HUDEP-2 (cell line): Measurements from ENCODE around the gene TYMP.

Source experiments
- DNase-seq, 76 experiments: peaks; one replicate each; lab custom pipeline; 2025; ENCODE audit not compliant: unreplicated experiment in 76 of 76; lab: John Stamatoyannopoulos, UW

The TYMP gene

DNA sequence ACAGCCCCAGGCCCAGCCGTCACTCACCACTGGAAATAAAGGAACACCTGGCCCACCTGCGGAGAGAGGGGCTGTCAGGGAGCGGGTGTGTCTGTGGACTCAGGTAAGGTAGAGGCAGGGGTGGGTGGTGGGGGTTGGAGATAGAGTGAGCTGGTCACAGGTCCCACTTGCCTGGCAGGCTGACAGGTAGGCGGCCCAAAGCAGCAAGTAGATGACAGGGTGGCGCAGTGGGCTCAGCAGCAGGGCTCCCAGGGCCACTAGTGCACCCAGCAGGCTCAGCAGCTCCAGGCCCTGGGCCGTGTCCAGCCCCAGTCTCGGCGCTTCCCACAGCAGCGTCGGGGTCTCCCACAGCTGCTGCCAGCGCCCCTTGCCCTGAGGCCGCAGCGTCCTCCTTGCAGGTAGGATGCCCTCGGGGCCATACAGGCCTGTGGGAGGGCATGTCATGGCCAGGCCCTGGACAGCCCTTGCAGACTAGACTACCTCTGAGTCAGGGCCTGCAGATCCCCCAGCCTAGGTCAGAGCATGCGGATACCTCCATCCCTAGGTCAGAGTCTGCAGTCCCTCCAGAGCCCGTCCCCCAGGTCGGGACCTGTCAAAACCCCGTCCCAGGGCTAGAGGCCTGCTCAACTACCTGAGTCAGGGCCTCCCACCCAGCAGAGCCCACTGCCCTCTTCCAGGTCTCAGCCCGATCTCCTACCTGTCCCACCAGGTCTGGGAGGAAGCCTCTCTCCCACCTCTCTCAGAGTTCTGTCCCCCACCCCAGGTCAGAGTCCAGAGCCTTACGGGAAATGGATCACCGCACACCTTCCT lies 23.0 kb downstream of the TYMP start:
- peak in 4 of 76 experiments; percentile 7 to 39 (median 12) for DNase-seq

DNA sequence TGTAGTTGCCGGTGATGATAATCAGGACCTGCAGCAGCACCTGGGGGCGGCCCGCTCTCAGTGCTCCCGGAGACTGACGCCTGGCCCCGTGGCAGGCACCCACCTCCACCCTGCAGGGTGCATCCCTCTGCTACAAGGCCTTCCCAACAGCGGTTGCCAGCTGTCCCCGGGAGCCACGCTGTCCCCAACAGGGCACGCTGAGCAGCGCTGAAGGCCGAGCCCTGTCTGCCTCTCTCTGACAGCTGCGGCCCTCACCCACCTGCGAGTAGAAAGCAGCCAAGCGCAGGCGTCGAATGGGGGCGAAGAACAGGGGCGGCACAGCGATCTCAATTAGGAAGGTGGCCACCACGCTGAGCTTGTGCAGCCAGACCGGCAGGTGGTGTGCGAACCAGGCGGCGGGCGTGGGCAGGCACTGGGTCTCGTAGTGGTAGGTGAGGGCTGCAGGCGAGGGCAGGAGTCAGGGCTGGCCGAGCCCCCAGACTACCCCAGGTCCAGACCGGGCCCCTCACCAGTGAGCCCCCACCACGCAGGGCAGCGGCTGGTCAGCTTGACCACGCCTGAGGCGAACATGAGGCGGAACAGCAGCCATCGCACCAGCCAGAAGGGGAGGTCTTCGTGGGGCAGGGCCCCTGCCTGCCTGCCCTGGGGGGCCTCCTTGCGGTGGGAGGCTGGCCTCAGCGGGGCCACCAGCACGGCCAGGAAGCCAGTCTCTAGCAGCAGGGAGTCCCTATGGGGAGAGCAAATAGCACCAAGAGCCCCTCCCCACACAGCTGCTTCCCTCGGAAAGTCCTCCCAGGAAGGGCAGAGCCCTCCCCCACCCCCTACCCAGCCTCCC lies 23.8 kb downstream of the TYMP start:
- no peak for DNase-seq

DNA sequence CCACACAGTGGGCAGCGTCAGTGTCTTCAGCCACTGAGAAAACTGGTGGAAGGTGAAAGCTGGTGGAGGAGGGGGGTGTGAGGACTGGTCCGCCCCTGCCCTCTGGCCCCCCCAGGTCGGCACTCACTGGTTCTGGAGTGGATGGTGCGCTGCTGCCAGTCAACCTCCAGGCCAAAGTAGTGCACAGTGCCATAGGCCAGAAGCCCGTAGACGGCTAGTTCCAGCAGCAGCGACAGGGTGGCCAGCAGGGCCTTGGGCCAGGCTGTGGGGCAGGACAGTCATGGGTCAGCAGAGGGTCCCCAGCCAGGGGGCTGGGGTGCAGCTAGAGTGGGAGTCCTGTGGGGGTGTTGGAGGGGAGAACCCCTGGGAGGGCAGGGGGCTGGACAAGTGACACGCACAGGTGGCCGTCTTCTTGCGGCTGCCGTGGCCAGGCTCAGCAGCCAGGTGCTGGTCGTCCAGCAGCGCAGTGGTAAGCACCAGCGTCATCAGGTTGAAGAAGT lies 24.5 kb downstream of the TYMP start:
- DNase-seq: no peak

DNA sequence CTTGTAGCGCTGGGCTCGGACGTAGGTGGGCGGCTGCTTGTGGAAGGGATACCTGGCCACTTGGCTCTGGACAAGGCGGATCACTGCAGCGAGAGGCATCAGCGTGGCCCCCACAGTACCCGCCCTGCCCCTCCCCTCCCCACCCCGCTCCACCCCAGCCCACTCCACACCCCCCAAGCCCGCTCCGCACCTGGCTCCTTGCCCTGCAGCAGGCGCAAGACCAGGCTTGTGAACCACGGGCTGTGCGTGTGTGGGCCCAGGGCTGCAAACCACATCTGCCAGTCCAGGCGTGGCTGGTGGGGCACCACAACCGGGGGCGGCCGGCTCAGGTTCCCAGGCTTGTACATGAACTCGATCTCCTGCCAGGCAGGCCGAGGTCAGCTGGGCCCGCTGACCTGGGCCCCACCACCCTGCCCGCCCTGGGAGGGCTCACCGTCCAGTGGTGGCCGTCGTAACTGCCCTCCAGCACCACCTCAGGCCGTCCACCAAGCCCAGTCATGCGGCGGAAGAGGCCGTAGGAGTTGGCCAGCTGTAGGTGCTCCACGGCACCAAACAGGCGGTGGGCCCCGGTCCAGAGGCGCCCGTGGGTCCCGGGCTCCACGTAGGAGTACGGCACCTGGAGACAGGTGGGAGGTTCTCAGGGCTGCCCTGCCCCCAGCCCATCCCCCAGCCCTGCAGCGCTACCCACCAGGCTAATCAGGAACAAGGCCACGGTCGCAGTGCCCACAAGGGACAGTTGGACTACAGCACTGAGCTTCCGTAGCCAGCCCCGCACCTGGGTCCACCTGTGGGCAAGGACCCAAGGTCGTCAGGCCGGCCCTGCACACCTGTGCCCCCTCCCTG lies 25.2 kb downstream of the TYMP start:
- DNase-seq: no peak

DNA sequence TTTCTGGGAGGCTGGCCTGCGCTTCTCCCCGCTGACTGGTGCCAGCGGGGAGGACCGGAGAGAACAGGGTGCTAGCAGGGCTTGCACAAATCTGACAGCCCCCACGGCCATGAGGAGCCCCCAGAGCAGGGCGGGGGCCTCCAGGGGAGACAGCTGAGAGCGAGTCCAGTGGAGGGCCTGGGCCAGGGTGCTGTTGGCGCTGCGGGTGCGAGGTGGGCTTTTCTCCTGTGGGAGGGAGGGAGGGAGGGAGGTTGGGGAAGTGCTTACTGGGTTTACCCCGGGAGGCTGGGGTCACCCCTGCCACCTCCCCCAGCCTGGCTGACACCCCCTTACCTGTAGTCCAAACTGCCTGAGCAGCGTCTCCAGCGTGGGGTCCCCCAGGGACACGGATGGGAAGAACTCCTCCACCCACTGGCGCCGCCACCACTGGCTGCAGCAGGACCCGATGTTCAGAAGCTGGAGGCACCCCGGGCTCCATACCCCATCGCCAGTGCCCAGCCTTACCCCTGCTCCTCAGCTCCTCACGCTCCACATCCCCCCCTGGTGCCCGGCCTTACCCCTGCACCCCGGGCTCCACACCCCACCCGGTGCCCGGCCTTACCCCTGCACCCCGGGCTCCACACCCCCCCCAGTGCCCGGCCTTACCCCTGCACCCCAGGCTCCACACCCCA lies 26.2 kb downstream of the TYMP start:
- DNase-seq: peak in 2 of 76 experiments; percentile 9 to 18

DNA sequence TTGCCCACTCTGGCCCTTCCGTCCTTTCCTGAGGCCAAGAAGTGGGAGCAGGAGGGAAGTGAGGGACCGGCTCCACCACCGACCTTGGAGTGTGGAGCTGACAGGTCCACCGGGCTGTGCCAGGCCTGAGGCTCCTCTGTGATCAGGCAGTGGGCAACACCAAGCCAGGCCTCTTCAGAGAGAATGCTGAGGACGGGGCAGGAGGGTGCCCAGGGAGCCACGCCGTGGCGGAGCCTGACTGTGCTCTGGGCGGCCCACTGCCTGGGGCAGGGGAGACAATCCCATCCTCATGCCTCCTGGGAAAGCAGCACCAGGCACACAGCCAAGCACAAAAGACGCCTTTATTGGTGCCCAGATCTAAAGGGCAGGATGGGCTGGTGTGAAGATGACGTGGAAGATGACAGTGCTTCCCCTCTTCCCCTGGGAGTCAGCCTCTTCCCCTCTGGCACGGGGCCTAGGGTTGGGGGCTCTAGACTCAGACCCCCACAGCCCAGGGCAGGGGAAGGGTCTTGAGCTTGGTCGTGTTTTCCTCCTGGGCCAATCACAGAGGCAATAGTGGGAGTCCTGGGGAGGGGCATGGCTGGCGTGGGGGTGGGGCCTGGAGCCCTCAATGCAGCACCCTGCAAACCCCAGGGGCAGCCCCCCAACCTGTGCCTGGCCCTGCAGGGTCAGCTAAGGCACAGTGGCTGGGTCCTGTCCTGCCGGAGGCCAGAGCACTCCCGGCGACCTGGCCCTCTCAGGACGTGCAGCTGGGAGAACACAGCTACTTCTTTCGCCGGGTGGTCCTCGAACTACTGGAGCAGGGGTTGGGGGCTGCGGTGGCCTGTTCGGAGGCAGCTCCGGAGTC lies 27.0 kb downstream of the TYMP start:
- no peak for DNase-seq

DNA sequence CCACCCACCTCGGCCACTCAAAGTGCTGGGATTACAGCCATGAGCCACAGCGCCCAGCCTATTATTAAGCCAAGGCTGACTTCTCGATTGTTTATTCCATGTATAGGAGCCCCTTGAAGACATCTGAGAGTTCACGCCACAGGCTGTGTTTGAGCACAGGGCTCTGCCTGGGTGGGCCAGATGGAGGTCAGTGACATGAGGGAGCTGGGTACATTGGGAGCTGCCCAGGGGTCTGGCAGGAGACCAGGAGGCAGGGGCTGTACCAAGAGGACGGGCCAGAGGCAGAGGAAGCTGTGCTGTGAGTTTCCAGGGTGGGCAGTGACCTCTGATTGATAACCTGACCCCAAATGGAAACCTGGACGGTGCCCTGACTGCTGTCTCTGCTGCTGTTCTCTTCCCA lies 27.7 kb downstream of the TYMP start:
- DNase-seq: no peak

DNA sequence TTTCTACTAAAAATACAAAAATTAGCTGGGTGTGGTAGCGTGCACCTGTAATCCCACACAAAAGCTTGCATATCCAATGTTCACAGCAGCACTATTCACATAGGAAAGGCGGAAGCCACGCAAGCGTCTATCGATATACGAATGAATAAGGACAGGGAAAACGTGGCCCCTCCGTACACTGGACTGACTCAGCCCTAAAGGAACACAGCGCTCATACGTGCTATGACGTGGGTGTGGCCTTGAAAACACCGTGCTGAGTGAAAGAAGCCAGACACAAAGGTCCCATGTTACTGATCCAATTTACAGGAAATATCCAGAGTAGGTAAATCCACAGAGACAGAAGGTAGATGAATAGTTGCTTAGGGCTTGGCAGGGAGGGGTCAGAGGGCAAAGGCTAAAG lies 29.4 kb downstream of the TYMP start:
- DNase-seq: no peak

DNA sequence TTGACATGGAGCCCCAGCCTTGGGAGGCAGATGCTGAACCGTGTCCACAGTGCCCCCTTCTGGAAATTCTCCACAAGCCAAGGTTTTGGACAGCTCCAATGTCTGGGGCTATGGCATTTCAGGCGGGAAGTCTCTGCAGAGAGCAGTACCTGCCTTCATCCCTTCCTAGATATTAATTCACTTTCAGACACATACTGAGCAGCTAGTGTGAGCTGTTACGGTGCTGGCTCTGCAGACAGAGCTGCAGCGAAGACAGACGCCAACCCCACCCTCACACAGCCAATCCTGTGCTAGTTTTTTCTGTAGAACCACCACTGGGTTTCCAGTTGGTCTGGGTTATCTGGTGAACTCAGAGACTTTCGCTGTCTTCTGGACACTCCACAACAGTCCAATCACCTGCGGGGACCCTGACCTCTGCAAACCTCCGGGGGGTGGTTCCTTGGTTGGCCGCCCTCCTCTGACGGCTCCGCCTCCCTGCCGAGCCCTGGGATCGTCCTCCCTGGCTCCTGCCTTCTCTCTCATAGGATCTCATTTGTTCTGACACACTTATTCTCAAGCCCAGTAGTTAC lies 31.4 kb downstream of the TYMP start:
- DNase-seq: peak in 56 of 76 experiments; percentile 4 to 76 (median 38)

DNA sequence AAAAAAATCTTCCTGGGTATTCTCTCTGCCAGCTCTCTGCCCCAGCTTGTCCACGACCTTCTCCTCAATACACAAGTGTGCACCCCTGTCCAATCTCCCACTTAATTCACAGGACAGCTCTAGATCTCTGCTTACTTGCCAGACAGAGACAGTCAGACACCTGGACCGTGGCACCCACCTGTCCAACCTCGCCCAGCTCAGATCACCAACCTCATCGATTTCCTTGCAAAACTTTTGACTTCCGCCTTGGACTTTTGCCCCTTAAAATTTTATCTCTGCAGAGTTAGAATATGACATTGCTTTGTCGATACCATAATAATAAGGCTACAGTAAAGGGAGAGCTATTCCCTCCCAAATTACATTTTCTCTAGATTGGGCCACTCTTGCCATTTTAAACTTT lies 32.7 kb downstream of the TYMP start:
- no peak for DNase-seq

DNA sequence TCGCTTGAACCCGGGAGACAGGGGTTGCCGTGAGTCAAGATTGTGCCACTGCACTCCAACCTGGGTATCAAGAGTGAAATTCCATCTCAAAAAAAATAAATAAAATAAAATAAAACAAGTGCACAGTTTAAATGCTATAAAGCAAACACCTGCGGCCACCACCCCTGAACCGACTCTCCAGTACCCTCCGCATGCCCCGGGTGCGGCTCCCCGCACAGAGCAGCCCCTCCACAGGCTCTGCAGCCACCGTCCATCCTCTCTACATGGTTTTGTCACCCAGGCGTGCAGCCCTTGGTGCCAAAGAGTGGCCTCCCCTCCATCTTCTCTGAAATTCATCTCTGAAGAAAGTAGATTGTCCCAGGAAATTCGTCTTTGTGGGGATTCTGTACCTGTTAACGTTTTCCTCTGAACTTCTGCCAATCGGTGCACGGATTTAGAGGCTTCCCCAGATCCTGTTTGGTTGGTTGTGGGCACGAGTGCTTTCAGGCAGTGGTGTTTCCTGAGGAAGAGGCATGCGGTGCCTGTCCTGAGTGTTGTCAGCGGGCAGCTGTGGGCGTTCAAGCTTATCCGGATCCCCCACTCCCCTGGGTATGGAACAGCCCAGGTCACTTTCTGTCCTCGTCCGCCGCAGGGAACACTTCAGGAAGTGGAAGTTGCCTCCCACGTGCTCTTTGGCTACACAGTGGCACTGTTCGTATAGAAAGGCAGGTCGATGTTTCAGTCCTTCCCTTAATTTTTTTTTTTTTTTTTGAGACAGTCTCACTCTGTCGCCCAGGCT lies 39.1 kb downstream of the TYMP start:
- DNase-seq: no peak

DNA sequence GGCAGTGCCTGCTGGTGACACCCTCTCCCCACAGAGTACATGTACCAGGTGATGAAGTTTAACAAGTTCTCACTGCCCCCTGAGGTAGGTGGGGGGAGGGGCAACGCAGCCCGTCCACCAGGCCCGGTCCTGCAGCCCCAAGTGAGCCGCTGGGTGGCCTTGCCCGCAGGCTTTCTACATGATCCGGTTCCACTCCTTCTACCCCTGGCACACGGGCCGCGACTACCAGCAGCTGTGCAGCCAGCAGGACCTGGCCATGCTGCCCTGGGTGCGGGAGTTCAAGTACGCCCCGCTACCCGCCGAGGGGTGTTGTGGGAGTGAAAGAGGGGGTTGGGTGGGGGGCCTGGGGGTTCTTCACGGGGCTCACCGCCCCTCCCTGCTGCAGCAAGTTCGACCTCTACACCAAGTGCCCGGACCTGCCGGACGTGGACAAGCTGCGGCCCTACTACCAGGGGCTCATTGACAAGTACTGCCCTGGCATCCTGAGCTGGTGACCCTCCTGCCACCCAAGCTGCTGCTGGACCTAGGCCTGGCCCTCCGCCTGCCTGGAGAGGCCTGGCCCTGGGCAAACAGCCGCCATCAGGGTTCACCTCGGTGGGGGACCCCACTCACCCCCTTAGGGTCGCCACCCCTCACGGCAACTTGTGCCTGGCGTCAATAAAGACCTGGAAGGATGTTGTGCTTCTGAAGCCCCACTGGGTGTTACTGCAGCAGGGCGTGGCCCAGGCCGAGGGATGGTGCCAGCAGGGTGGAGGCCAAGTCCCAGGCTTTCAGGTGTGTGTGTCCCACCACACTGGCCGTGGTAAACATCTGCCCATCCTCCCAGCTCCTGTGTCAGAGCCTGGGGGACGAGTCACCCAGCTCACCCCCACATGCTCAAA lies 40.2 kb downstream of the TYMP start:
- no peak for DNase-seq

DNA sequence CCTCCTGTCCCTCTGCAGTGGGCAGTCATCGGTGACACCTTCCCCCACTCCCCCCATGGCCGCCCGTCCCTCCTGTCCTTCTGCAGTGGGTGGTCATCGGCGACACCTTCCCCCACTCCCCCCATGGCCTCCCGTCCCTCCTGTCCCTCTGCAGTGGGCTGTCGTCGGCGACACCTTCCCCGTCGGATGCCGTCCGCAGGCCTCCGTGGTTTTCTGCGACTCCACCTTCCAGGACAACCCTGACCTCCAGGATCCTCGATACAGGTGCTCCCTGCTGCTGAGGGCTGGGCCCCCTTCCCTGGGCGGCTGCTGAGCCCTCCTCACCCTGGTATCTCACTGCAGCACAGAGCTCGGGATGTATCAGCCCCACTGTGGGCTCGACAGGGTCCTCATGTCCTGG lies 40.9 kb downstream of the TYMP start:
- no peak for DNase-seq

DNA sequence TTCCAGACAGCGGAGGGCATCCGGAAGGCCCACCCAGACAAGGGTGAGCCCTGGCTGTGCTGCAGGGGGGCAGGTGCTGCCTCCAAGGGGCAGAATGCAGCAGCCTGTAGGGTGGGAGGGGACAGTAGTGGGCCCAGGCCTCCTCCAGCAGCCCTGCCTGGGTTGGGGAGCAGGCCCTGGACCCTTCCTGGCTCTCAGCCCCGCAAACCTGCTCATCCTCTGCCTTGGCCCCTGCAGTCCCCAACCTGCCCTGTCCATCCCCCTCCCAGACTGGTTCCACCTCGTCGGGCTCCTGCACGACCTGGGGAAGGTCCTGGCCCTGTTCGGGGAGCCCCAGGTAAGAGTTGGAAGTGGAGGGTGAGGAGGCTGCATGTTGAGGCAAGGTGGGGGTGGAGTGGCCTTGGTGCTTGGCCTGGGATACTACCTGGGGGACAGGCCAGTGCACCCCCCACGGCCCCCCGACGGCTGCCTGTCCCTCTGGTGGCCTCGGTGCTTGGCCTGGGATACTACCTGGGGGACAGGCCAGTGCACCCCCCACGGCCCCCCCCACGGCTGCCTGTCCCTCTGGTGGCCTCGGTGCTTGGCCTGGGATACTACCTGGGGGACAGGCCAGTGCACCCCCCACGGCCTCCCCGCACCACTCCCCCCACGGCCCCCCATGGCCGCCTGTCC lies 41.7 kb downstream of the TYMP start:
- DNase-seq: no peak

DNA sequence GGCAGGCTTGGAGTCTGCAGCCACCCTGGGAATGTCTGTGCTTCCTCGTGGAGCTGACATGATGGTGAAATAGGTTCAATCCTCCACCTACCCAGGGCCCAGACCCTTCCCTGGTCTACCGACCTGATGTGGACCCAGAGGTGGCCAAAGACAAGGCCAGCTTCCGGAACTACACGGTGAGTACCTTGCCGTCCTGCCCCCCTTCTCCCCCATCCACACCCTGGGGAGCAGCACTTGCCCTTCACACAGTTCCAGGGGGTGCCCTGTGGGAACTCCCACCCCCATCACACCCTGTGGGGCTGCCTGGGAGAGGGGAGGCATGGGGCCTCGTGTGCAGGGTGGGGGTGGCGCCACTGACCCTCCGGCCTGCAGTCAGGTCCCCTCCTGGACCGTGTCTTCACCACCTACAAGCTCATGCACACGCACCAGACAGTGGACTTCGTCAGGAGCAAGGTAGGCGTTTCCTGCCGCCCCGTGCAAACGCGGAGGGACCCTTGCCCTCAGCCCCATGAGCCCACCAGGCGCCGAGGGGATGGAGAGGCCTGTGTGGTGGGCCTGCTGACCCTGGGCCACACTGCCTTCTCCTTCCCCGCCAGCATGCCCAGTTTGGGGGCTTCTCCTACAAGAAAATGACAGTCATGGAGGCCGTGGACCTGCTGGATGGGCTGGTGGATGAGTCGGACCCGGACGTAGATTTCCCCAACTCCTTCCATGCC lies 42.4 kb downstream of the TYMP start:
- no peak for DNase-seq
